ENCODE data around the gene KIAA1191.

- TF ChIP-seq POLR2A (IDR thresholded peaks at IDR 0.05) (peak in 3 of 4 donors; percentile 39 to 97 (median 90)), POLR2AphosphoS5 (IDR thresholded peaks at IDR 0.05) (peak; percentile 68 to 99), EP300 (IDR thresholded peaks at IDR 0.05) (peak in 1 of 4 donors; percentile 2)
Measured at GRCh38 chr5:176361437-176362232, at the start of gene KIAA1191.

All from upper lobe of left lung (tissue), 4 donors.